GM18502 (cell line): ENCODE results near the gene KAT6B.
"Not testable (repeated sequence)": the region's sequence is repeated elsewhere in the genome, so short reads cannot be mapped to it uniquely, and the experiment has no call there.

ENCODE experiments used
- ATAC-seq: cut with Tn5 transposase; IDR thresholded peaks from one replicate; pipeline ENCODE4 v1.9.1; 2021; ENCODE audit warnings: mild to moderate bottlenecking; ENCODE audit not compliant: unreplicated experiment, poor library complexity

KAT6B gene

GRCh38 chr10:74826142-74827044, at the start of gene KAT6B:
Gene KAT6B (plus strand): TSS chr10:74826600. CDS start chr10:74842858, 16,258 bp downstream.
- peak; percentile 86 for ATAC-seq

GRCh38 chr10:74778436-74779094, 47.8 kb upstream of the KAT6B start:
- ATAC-seq, result no peak

- not testable (repeated sequence) for ATAC-seq
Measured at GRCh38 chr10:74781870-74782269, 44.5 kb upstream of the KAT6B start.

GRCh38 chr10:74784462-74784861, 41.9 kb upstream of the KAT6B start:
- ATAC-seq, result no peak

GRCh38 chr10:74786126-74786525, 40.3 kb upstream of the KAT6B start:
- no peak for ATAC-seq

- no peak for ATAC-seq
Measured at GRCh38 chr10:74787457-74787856, 38.9 kb upstream of the KAT6B start.

- ATAC-seq, result not testable (repeated sequence)
Measured at GRCh38 chr10:74791979-74792378, 34.4 kb upstream of the KAT6B start.

GRCh38 chr10:74792726-74793125, 33.7 kb upstream of the KAT6B start:
- no peak for ATAC-seq

- ATAC-seq, result not testable (repeated sequence)
Measured at GRCh38 chr10:74793240-74793639, 33.2 kb upstream of the KAT6B start.

- ATAC-seq, result no peak
Measured at GRCh38 chr10:74794531-74794930, 31.9 kb upstream of the KAT6B start.

- ATAC-seq, result no peak
Measured at GRCh38 chr10:74797550-74797949, 28.9 kb upstream of the KAT6B start.

- no peak for ATAC-seq
Measured at GRCh38 chr10:74799721-74800221, 26.6 kb upstream of the KAT6B start.

- no peak for ATAC-seq
Measured at GRCh38 chr10:74801447-74801846, 25.0 kb upstream of the KAT6B start.

GRCh38 chr10:74808501-74808900, 17.9 kb upstream of the KAT6B start:
- ATAC-seq, result no peak

GRCh38 chr10:74810087-74810486, 16.3 kb upstream of the KAT6B start:
- ATAC-seq, result no peak

GRCh38 chr10:74813381-74814259, 12.8 kb upstream of the KAT6B start:
- no peak for ATAC-seq

GRCh38 chr10:74814797-74815196, 11.6 kb upstream of the KAT6B start:
- ATAC-seq, result no peak

- ATAC-seq, result no peak
Measured at GRCh38 chr10:74816824-74817498, 9.4 kb upstream of the KAT6B start.

- ATAC-seq, result no peak
Measured at GRCh38 chr10:74821501-74821900, 4.9 kb upstream of the KAT6B start.

GRCh38 chr10:74822101-74822500, 4.3 kb upstream of the KAT6B start:
- ATAC-seq, result no peak
